ENCODE data around the gene FLVCR2. TPM values are rescaled to one million over a fixed set of nuclear protein-coding genes. Genes with fewer than 3 reads are reported as not detected.

FLVCR2 gene
- total and polyA plus RNA-seq, 2 of the 13 experiments (the other 11 are each of a cell fraction or from before 2014, with no cell fraction given) = 9.9 to 10.5 TPM

DNA sequence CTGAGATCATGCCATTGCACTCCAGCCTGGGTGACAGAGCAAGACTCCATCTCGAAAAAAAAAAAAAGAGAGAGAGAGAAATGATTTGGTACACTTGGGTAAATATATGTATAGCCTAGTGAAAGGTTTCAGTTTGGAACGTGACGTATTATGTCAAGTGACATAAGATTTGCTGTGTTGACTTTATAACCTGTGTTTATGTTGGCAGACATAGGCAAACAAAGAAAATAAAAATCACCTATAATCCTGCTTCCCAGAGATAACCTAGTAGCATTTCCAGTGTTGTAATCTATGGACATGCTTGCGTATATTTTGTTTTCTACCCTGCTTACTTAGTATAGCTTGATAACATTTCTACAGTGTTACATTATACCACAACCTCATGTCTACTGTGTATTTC lies 65.6 kb downstream of the FLVCR2 start (continued):
- TF ChIP-seq ZNF549 (CRISPR knock-in tag; IDR thresholded peaks at IDR 0.05) = no peak
- TF ChIP-seq HNRNPLL (IDR thresholded peaks at IDR 0.05; ENCODE audit: low read depth, low read length, poor library complexity, severe bottlenecking) = no peak
- TF ChIP-seq RELA (CRISPR knock-in tag; IDR thresholded peaks at IDR 0.05) = no peak
- TF ChIP-seq STAT5B (CRISPR knock-in tag; IDR thresholded peaks at IDR 0.05) = no peak
- TF ChIP-seq, protein P1, sequence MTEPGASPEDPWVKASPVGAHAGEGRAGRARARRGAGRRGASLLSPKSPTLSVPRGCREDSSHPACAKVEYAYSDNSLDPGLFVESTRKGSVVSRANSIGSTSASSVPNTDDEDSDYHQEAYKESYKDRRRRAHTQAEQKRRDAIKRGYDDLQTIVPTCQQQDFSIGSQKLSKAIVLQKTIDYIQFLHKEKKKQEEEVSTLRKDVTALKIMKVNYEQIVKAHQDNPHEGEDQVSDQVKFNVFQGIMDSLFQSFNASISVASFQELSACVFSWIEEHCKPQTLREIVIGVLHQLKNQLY (CRISPR knock-in tag; IDR thresholded peaks at IDR 0.05) = no peak
- no peak for TF ChIP-seq MTA3 (CRISPR knock-in tag; IDR thresholded peaks at IDR 0.05)
- TF ChIP-seq NCOR1 (IDR thresholded peaks at IDR 0.05; ENCODE audit: borderline replicate concordance, low read length) = no peak
- TF ChIP-seq, protein P2, sequence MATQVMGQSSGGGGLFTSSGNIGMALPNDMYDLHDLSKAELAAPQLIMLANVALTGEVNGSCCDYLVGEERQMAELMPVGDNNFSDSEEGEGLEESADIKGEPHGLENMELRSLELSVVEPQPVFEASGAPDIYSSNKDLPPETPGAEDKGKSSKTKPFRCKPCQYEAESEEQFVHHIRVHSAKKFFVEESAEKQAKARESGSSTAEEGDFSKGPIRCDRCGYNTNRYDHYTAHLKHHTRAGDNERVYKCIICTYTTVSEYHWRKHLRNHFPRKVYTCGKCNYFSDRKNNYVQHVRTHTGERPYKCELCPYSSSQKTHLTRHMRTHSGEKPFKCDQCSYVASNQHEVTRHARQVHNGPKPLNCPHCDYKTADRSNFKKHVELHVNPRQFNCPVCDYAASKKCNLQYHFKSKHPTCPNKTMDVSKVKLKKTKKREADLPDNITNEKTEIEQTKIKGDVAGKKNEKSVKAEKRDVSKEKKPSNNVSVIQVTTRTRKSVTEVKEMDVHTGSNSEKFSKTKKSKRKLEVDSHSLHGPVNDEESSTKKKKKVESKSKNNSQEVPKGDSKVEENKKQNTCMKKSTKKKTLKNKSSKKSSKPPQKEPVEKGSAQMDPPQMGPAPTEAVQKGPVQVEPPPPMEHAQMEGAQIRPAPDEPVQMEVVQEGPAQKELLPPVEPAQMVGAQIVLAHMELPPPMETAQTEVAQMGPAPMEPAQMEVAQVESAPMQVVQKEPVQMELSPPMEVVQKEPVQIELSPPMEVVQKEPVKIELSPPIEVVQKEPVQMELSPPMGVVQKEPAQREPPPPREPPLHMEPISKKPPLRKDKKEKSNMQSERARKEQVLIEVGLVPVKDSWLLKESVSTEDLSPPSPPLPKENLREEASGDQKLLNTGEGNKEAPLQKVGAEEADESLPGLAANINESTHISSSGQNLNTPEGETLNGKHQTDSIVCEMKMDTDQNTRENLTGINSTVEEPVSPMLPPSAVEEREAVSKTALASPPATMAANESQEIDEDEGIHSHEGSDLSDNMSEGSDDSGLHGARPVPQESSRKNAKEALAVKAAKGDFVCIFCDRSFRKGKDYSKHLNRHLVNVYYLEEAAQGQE (IDR thresholded peaks at IDR 0.05; ENCODE audit: borderline replicate concordance in 1 of 2, low read depth in 1 of 2, low read length in 2 of 2) = no peak
- no peak for TF ChIP-seq SP140L (CRISPR knock-in tag; IDR thresholded peaks at IDR 0.05; ENCODE audit: borderline replicate concordance)
- TF ChIP-seq U2AF1 (optimal IDR thresholded peaks at IDR 0.05; ENCODE audit: low read depth, low read length) = no peak
- TF ChIP-seq ATF6 (CRISPR knock-in tag; conservative IDR thresholded peaks at IDR 0.05) = no peak
- TF ChIP-seq ZFP90 (CRISPR knock-in tag; IDR thresholded peaks at IDR 0.05; ENCODE audit: borderline replicate concordance) = no peak
- TF ChIP-seq, protein P3, sequence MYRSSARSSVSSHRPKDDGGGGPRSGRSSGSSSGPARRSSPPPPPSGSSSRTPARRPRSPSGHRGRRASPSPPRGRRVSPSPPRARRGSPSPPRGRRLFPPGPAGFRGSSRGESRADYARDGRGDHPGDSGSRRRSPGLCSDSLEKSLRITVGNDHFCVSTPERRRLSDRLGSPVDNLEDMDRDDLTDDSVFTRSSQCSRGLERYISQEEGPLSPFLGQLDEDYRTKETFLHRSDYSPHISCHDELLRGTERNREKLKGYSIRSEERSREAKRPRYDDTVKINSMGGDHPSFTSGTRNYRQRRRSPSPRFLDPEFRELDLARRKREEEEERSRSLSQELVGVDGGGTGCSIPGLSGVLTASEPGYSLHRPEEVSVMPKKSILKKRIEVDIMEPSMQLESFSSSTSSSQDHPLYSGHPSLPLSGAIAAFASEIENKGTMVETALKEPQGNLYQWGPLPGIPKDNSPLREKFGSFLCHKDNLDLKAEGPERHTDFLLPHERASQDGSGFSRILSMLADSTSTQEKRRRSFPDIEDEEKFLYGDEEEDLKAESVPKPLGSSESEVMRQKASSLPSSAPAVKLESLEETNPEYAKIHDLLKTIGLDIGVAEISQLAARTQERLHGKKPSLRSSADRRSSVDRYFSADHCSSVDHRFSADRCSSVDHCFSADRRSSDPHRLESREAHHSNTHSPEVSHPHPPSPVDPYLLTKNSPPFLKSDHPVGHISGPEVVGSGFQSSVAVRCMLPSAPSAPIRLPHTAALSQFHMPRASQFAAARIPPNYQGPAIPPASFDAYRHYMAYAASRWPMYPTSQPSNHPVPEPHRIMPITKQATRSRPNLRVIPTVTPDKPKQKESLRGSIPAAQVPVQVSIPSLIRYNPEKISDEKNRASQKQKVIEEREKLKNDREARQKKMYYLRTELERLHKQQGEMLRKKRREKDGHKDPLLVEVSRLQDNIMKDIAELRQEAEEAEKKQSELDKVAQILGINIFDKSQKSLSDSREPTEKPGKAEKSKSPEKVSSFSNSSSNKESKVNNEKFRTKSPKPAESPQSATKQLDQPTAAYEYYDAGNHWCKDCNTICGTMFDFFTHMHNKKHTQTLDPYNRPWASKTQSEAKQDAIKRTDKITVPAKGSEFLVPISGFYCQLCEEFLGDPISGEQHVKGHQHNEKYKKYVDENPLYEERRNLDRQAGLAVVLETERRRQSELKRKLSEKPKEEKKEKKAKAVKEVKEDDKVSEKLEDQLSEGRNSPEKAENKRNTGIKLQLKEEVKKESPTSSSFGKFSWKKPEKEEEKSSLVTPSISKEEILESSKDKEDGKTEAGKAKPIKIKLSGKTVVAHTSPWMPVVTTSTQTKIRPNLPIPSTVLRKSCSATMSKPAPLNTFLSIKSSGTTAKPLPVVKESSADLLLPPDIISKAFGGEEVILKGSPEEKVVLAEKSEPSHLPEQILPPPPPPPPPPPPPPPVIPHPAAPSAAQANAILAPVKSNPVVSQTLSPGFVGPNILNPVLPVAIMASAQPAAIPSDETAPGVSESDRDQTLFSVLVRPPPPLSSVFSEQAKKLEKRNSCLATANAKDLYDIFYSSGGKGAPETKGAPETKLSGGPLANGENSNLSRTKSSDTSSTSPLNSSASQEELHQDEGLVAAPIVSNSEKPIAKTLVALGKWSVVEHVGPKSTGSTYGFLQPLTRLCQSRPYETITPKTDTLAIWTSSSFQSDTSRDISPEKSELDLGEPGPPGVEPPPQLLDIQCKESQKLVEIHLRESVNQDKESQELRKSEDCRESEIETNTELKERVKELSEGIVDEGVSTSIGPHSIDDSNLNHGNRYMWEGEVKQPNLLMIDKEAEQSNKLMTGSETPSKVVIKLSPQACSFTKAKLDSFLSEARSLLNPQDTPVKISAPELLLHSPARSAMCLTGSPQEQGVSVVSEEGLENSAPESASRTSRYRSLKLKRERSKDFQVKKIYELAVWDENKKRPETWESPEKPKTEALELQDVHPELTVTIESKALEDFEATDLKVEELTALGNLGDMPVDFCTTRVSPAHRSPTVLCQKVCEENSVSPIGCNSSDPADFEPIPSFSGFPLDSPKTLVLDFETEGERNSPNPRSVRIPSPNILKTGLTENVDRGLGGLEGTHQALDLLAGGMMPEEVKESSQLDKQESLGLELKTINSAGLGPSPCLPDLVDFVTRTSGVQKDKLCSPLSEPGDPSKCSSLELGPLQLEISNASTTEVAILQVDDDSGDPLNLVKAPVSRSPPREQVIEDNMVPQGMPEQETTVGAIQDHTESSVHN (CRISPR knock-in tag; IDR thresholded peaks at IDR 0.05) = no peak
- no peak for TF ChIP-seq ZNF510 (CRISPR knock-in tag; IDR thresholded peaks at IDR 0.05; ENCODE audit: low read depth)
- no peak for TF ChIP-seq ZNF792 (CRISPR knock-in tag; IDR thresholded peaks at IDR 0.05)
- TF ChIP-seq SMARCE1 (IDR thresholded peaks at IDR 0.05; ENCODE audit: borderline replicate concordance) = no peak
- TF ChIP-seq ZNF335 (CRISPR knock-in tag; IDR thresholded peaks at IDR 0.05) = no peak

Measured in HepG2 (cell line).